Spleen (tissue), 7 donors: Measurements from ENCODE around the gene FRMD4A.
"Not testable (repeated sequence)": the region's sequence is repeated elsewhere in the genome, so short reads cannot be mapped to it uniquely, and the experiment has no call there.

Experiments
- POLR2A ChIP-seq, 3 donors: fragments of 450-650 bp; IDR thresholded peaks; one replicate each; pipeline ENCODE4 v1.5.1; 2017; ENCODE audit warnings: antibody characterized with exemption in 3 of 3, mild to moderate bottlenecking in 1 of 3
- TF ChIP-seq, protein P1 (sequence below), 11 experiments: fragments of 200-600 bp in 7 of 11; fragments of 450-650 bp in 4 of 11; sonication (generic) in 4 of 11; IDR thresholded peaks in 8 of 11; conservative IDR thresholded peaks in 3 of 11; 1 replicate in 7 of 11; 2 replicates in 4 of 11; pipeline versions ENCODE4 v1.4.0 to v1.8.0; 2016 to 2021; ENCODE audit warnings: antibody characterized with exemption in 11 of 11, inconsistent platforms in 4 of 11, mild to moderate bottlenecking in 1 of 11
- donor health status: DM: no; HTN: no; CAD: no; lungs with moderate emphysema.
- donor health status: DM: no; HTN: no; CAD: no.
- donor health status: DM: no; HTN: no; CAD: no.

DNA sequence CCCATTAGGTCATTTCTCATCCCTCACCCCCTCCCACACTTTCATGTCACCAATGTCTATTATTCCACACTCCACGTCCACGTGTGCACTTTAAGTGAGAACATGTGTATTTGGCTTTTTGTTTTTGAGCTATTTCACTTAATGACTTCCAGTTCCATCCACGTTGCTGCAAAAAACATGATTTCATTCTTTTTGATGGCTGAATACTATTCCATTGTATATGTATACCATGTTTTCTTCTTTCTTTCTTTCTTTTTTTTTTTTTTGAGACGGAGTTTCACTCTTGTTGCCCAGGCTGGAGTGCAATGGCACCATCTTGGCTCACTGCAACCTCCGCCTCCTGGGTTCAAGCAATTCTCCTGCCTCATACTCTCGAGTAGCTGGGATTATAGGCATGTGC is 502.4 kb downstream of the FRMD4A start:
- TF ChIP-seq POLR2A (IDR thresholded peaks at IDR 0.05), result not testable (repeated sequence)
- TF ChIP-seq, protein P1, sequence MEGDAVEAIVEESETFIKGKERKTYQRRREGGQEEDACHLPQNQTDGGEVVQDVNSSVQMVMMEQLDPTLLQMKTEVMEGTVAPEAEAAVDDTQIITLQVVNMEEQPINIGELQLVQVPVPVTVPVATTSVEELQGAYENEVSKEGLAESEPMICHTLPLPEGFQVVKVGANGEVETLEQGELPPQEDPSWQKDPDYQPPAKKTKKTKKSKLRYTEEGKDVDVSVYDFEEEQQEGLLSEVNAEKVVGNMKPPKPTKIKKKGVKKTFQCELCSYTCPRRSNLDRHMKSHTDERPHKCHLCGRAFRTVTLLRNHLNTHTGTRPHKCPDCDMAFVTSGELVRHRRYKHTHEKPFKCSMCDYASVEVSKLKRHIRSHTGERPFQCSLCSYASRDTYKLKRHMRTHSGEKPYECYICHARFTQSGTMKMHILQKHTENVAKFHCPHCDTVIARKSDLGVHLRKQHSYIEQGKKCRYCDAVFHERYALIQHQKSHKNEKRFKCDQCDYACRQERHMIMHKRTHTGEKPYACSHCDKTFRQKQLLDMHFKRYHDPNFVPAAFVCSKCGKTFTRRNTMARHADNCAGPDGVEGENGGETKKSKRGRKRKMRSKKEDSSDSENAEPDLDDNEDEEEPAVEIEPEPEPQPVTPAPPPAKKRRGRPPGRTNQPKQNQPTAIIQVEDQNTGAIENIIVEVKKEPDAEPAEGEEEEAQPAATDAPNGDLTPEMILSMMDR (IDR thresholded peaks at IDR 0.05 in 8 of 11, conservative IDR thresholded peaks at IDR 0.05 in 3 of 11), result not testable (repeated sequence)
